Tibial nerve (tissue), 4 donors: ENCODE results near the gene SLX4IP. TPM values are rescaled to one million over a fixed set of nuclear protein-coding genes. Genes with fewer than 3 reads are reported as not detected.
A peak's percentile ranks its signal among the peaks of the same experiment; 100 is the strongest.

Source experiments
- DNase-seq, 2 donors: peaks; one replicate each; pipeline ENCODE4 v3.0.0-alpha.2; 2019; ENCODE audit warnings: low spot score in 2 of 2
- H3K27ac ChIP-seq, 4 donors: fragments of 200-600 bp; sonication (generic) in 3 of 4; one replicate each; pipeline ENCODE4 v1.5.1; 2017 to 2019; ENCODE audit warnings: mild to moderate bottlenecking in 1 of 4
- H3K27me3 ChIP-seq, 2 donors: fragments of 200-600 bp; sonication (generic) in 1 of 2; one replicate each; pipeline versions ENCODE4 v1.5.1 to v1.6.0; 2017 to 2019
- H3K36me3 ChIP-seq, 3 donors: fragments of 200-600 bp; sonication (generic); one replicate each; pipeline ENCODE4 v1.5.1; 2018 to 2019
- H3K4me1 ChIP-seq, 4 donors: fragments of 200-600 bp; sonication (generic) in 3 of 4; one replicate each; pipeline ENCODE4 v1.5.1; 2017 to 2019
- H3K4me3 ChIP-seq, 4 donors: fragments of 200-600 bp; sonication (generic) in 3 of 4; one replicate each; pipeline ENCODE4 v1.5.1; 2017 to 2019; ENCODE audit warnings: mild to moderate bottlenecking in 1 of 4, moderate library complexity in 1 of 4
- H3K9me3 ChIP-seq, 4 donors: fragments of 200-600 bp; sonication (generic) in 3 of 4; one replicate each; pipeline ENCODE4 v1.5.1; 2017 to 2019
- EP300 ChIP-seq, 2 donors: sonication (generic); formaldehyde crosslinking; IDR thresholded peaks; one replicate each; pipeline ENCODE4 v1.6.1; 2017; ENCODE audit warnings: antibody characterized with exemption in 2 of 2, mild to moderate bottlenecking in 1 of 2
- POLR2A ChIP-seq, 2 donors: fragments of 450-650 bp; IDR thresholded peaks; one replicate each; pipeline ENCODE4 v1.6.1; 2017; ENCODE audit warnings: antibody characterized with exemption in 2 of 2, mild to moderate bottlenecking in 2 of 2, moderate library complexity in 2 of 2
- WGBS, 2 donors: methylation state at CpG; one replicate each; pipeline ENCODE4 v1.1.5; 2018; 5-methylcytosine and 5-hydroxymethylcytosine counted together
- total RNA-seq, 4 donors: library from RNA; depleted of rRNA; stranded (reverse); fragments of >200 nt; gene quantifications; one replicate each; pipeline ENCODE4 v1.1.0, GENCODE V29; 2016
- TF ChIP-seq, protein P1 (sequence below), 5 experiments: fragments of 200-600 bp in 3 of 5; fragments of 450-650 bp in 2 of 5; sonication (generic) in 3 of 5; IDR thresholded peaks; one replicate each; pipeline ENCODE4 v1.5.1; 2016 to 2019; ENCODE audit warnings: antibody characterized with exemption in 5 of 5, mild to moderate bottlenecking in 3 of 5, moderate library complexity in 2 of 5

The SLX4IP gene
- total RNA-seq, 4 donors from 2014 or later = 3.3 to 5.7 (median 3.5) TPM

DNA sequence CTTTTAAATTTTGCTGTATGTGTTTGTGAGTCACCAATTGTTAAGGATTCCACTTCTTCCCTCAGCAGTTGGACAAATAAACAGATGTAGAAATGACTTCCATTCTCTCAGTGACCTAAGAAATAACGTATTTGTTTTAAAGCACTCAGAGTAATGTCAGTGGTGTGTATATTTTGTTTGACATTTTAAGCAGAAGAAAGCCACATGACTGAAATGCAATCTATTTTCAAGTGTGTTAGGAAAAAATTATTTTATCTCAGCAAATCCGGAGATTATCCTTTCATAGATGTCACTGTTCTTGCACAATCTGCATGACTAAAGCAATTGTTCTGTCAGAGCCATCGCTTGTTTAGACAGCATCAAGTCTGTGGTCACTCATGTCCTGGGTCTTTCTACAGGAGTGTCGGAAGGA is 161.6 kb downstream of the SLX4IP start:
- Histone ChIP-seq H3K4me3 (no peak overlapping the region), H3K36me3 (no peaks in the 10 kb centered on the region), H3K27ac (peak overlapping the region in 1 of 4 donors; percentile 30), H3K9me3 (no peaks in the 10 kb centered on the region), H3K27me3 (no peaks in the 10 kb centered on the region), H3K4me1 (peaks cover 0 to 9% (median 3%) of the 10 kb centered on the region in 4 donors)
- DNase-seq = no peak
- 47 to 53% methylated on average over 4 of the region's 4 CpGs for WGBS, 2 donors
- TF ChIP-seq, protein P1, sequence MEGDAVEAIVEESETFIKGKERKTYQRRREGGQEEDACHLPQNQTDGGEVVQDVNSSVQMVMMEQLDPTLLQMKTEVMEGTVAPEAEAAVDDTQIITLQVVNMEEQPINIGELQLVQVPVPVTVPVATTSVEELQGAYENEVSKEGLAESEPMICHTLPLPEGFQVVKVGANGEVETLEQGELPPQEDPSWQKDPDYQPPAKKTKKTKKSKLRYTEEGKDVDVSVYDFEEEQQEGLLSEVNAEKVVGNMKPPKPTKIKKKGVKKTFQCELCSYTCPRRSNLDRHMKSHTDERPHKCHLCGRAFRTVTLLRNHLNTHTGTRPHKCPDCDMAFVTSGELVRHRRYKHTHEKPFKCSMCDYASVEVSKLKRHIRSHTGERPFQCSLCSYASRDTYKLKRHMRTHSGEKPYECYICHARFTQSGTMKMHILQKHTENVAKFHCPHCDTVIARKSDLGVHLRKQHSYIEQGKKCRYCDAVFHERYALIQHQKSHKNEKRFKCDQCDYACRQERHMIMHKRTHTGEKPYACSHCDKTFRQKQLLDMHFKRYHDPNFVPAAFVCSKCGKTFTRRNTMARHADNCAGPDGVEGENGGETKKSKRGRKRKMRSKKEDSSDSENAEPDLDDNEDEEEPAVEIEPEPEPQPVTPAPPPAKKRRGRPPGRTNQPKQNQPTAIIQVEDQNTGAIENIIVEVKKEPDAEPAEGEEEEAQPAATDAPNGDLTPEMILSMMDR (IDR thresholded peaks at IDR 0.05) = no peak
- peak in 1 of 2 donors; percentile 58 for TF ChIP-seq EP300 (IDR thresholded peaks at IDR 0.05)

DNA sequence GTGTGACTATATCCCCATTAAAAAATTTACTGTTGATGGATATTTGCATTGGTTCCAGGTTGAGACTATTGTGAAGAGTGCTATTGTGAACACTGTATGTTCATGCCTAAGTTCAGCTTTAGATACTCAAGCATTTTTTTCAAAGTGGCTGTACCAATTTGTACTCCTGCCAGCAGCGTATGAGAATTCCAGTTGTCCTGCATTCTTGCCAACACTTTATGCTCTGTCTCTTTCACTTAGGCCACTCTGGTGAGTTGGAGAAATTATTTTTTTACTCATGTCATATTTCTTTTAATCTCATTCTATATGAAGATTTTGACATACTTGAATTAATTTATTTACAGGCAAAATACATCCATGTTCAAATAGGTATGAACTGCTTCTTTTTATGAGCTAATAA is 162.5 kb downstream of the SLX4IP start:
- no peak for DNase-seq
- no peaks in the 10 kb centered on the region for H3K27me3 ChIP-seq
- peaks cover 0 to 2% (median 0%) of the 10 kb centered on the region in 4 donors for H3K4me1 ChIP-seq
- H3K9me3 ChIP-seq = no peaks in the 10 kb centered on the region
- TF ChIP-seq POLR2A (IDR thresholded peaks at IDR 0.05) = no peak
- no peak for TF ChIP-seq EP300 (IDR thresholded peaks at IDR 0.05)
- TF ChIP-seq, protein P1 (IDR thresholded peaks at IDR 0.05) = no peak
- WGBS, 2 donors = 39 to 98% methylated on average over 1 of the region's 1 CpG
- H3K4me3 ChIP-seq = no peak overlapping the region
- peak overlapping the region in 1 of 4 donors; percentile 30 for H3K27ac ChIP-seq
- H3K36me3 ChIP-seq = no peaks in the 10 kb centered on the region

DNA sequence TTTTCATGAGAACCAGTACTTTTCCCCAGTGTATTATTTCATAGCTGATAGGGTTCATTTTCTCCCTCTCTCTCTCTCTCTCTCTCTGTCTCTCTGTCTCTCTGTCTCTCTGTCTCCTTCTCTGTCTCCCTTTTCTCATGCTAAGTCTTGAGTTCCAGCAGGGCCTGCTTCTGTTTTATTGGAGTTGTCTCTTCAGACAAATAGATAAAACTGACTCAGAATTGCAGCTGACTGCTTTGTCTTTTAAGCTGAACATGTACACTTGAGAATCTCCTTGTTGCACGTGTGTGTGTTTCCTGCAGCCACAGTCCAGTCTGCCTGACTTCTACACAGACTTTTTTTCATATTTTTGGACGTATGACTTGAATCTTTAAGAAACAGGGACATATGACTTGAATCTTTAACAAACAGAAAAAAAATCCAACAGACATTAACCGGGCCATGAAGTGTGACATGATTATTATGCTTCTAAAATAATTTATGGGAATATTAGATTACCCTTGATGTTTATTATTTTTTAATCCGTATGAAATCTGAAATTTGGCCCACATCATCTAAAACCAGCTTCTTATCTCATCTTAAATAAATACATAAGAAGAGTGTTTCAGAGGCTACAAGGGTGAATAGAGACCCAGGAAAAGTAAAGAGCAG is 167.2 kb downstream of the SLX4IP start:
- 67 to 79% methylated on average over 4 of the region's 4 CpGs for WGBS, 2 donors
- H3K27me3 ChIP-seq = no peaks in the 10 kb centered on the region
- H3K27ac ChIP-seq = peak overlapping the region in 1 of 4 donors; percentile 2
- DNase-seq = no peak
- peaks cover 0 to 27% (median 11%) of the 10 kb centered on the region in 4 donors for H3K4me1 ChIP-seq
- H3K36me3 ChIP-seq = no peaks in the 10 kb centered on the region
- no peaks in the 10 kb centered on the region for H3K9me3 ChIP-seq
- TF ChIP-seq EP300 (IDR thresholded peaks at IDR 0.05) (no peak), POLR2A (IDR thresholded peaks at IDR 0.05) (no peak)
- TF ChIP-seq, protein P1 (IDR thresholded peaks at IDR 0.05) = no peak
- no peak overlapping the region for H3K4me3 ChIP-seq

DNA sequence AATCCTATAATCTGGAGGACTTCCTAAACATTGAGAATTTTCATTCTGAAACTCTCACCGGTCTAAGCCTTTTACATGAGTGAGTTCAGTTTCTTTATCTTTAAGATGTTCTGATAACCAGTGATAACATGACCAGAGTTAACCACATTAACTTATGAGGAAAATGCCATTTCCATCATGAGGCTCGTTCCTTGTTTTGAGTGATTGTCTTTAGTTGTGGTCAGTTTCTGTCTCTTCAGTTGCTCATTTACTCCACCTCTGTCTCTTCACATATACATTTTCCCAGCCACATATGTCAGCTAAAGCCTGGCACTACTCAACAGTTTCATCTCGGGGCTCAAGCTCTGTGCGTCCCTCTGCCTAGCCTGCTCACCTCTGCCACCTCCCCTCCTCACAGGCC is 168.3 kb downstream of the SLX4IP start:
- no peaks in the 10 kb centered on the region for H3K36me3 ChIP-seq
- H3K9me3 ChIP-seq = no peaks in the 10 kb centered on the region
- TF ChIP-seq EP300 (IDR thresholded peaks at IDR 0.05) (no peak), POLR2A (IDR thresholded peaks at IDR 0.05) (no peak)
- TF ChIP-seq, protein P1 (IDR thresholded peaks at IDR 0.05) = no peak
- no peak overlapping the region for H3K4me3 ChIP-seq
- peaks cover 0 to 27% (median 11%) of the 10 kb centered on the region in 4 donors for H3K4me1 ChIP-seq
- peak overlapping the region; percentile 8 to 86 (median 70) for H3K27ac ChIP-seq
- 82 to 91% methylated on average over 4 of the region's 4 CpGs for WGBS, 2 donors
- H3K27me3 ChIP-seq = no peaks in the 10 kb centered on the region
- DNase-seq = no peak

DNA sequence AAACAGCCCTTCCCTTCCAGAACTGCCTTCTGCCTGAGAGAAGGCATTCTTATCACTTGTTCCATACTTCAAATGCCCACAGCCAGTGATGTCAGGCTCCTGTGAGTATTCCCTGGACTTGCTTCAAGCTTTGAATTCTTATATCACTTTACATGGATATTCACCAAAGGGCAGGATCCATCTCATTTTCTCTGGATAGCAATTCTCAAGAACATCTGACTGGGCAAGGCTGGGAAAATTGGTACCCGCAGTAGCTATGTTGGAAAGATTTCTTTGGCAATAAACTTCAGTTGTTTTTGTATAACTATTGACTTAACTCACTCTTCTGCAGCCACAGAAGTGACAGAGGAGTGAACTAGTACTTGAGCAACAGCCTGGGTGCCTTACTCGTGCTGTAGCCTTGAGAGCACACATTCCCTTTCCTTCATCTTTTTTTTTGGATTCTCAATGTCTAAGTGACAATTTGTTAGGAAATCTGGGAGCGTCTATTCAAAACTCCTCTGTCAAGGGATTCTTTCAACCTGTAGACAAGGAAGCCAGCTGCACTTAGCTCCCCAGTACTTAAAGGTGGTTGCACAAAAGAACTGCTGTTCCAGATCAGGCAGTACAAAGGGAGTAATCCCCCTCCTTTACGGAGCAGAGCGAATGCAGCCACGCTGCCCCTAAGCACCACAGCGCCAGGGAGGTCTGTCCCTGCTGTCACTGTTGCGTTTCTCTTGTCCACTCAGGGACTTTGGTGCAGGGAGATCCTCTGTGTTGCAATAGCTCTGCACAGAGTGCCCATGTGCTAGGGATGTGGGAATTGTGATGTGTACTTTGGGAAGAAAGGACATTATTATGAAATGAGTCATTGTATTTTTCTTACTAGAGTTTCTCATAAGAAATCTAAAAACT is 169.1 kb downstream of the SLX4IP start:
- Histone ChIP-seq H3K36me3 (no peaks in the 10 kb centered on the region), H3K27ac (peak overlapping the region; percentile 8 to 86 (median 70)), H3K27me3 (no peaks in the 10 kb centered on the region), H3K9me3 (no peaks in the 10 kb centered on the region), H3K4me3 (no peak overlapping the region), H3K4me1 (peaks cover 0 to 33% (median 11%) of the 10 kb centered on the region in 4 donors)
- 35% methylated on average over 8 of the region's 8 CpGs for WGBS, 2 donors
- TF ChIP-seq EP300 (IDR thresholded peaks at IDR 0.05) = peak in 1 of 2 donors; percentile 96
- TF ChIP-seq, protein P1 (IDR thresholded peaks at IDR 0.05) = no peak
- no peak for TF ChIP-seq POLR2A (IDR thresholded peaks at IDR 0.05)
- DNase-seq = peak; percentile 52 to 75
